ENCODE data around the gene AKR1B1. TPM values are rescaled to one million over a fixed set of nuclear protein-coding genes. Genes with fewer than 3 reads are reported as not detected.
A peak's percentile ranks its signal among the peaks of the same experiment; 100 is the strongest.

Gene AKR1B1
- total RNA-seq: 10 to 100 TPM; 30.5 to 75.0 TPM

- Histone ChIP-seq H3K27ac (peak within 1 kb of the TSS; percentile 75 to 81), H3K36me3 (no peaks in the 10 kb centered on the region), H3K27me3 (replicated peaks; ENCODE audit: insufficient read depth) (no peaks in the 10 kb centered on the region), H3K9me3 (no peaks in the 10 kb centered on the region), H3K4me1 (replicated peaks) (no peaks in the 10 kb centered on the region), H3K4me3 (peak within 1 kb of the TSS; percentile 57 to 83)
- DNase-seq (ENCODE audit: low spot score): peak; percentile 70
- intact Hi-C loops (cut with DNase I): no loop called here
- TF ChIP-seq POLR2A (IDR thresholded peaks at IDR 0.05) (peak; percentile 32), POLR2AphosphoS5 (IDR thresholded peaks at IDR 0.05) (peak; percentile 66)
- TF ChIP-seq, protein P1, sequence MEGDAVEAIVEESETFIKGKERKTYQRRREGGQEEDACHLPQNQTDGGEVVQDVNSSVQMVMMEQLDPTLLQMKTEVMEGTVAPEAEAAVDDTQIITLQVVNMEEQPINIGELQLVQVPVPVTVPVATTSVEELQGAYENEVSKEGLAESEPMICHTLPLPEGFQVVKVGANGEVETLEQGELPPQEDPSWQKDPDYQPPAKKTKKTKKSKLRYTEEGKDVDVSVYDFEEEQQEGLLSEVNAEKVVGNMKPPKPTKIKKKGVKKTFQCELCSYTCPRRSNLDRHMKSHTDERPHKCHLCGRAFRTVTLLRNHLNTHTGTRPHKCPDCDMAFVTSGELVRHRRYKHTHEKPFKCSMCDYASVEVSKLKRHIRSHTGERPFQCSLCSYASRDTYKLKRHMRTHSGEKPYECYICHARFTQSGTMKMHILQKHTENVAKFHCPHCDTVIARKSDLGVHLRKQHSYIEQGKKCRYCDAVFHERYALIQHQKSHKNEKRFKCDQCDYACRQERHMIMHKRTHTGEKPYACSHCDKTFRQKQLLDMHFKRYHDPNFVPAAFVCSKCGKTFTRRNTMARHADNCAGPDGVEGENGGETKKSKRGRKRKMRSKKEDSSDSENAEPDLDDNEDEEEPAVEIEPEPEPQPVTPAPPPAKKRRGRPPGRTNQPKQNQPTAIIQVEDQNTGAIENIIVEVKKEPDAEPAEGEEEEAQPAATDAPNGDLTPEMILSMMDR (IDR thresholded peaks at IDR 0.05): peak in 2 of 4 experiments; percentile 37 to 50
- WGBS: 3% methylated on average over 38 of the region's 61 CpGs
These were observed at the start of gene AKR1B1 for GRCh38 chr7:134458806-134459698. Gene AKR1B1 (minus strand): TSS chr7:134459100. CDS start chr7:134459062, 38 bp downstream.

GRCh38 chr7:134505856-134506255, 47.0 kb upstream of the AKR1B1 start:
- no peak overlapping the region for H3K4me3 ChIP-seq
- H3K27me3 ChIP-seq (replicated peaks; ENCODE audit: insufficient read depth): no peaks in the 10 kb centered on the region
- no peaks in the 10 kb centered on the region for H3K9me3 ChIP-seq
- no peaks in the 10 kb centered on the region for H3K4me1 ChIP-seq (replicated peaks)
- DNase-seq (ENCODE audit: low spot score): no peak
- WGBS: 83% methylated on average over 4 of the region's 4 CpGs
- intact Hi-C loops (cut with DNase I): no loop called here
- H3K36me3 ChIP-seq: no peaks in the 10 kb centered on the region
- no peak overlapping the region for H3K27ac ChIP-seq
- no peak for TF ChIP-seq POLR2A (IDR thresholded peaks at IDR 0.05)
- TF ChIP-seq POLR2AphosphoS5 (IDR thresholded peaks at IDR 0.05): no peak
- TF ChIP-seq, protein P1 (IDR thresholded peaks at IDR 0.05): no peak

DNA sequence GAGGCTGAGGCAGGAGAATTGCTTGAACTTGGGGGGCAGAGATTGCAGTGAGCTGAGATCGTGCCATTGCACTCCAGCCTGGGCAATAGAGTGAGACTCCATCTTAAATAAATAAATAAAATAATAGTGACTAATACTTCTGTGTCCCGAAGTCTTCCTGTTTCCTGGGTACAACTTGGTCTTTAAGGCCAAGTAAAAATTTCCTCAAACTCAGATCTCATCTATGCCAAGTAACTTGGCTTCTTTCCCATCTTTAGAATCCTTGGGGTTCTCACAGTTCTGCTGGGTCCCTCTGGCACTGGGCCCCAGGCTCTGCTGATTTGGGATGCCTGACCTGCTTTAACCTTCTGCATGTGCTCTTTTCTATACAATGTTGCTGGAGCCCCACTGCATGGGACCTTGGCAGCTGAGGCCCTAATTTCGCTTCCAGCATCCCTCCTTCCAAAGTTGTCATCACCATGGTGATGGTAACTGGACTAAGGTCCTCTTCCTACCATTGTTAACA, 45.8 kb upstream of the AKR1B1 start:
- intact Hi-C loops (cut with DNase I): no loop called here
- 71% methylated on average over 3 of the region's 3 CpGs for WGBS
- Histone ChIP-seq H3K4me3 (no peak overlapping the region), H3K36me3 (no peaks in the 10 kb centered on the region), H3K9me3 (no peaks in the 10 kb centered on the region), H3K27me3 (replicated peaks; ENCODE audit: insufficient read depth) (no peaks in the 10 kb centered on the region), H3K27ac (no peak overlapping the region), H3K4me1 (replicated peaks) (no peaks in the 10 kb centered on the region)
- no peak for DNase-seq (ENCODE audit: low spot score)
- TF ChIP-seq POLR2AphosphoS5 (IDR thresholded peaks at IDR 0.05) (no peak), POLR2A (IDR thresholded peaks at IDR 0.05) (no peak)
- TF ChIP-seq, protein P1 (IDR thresholded peaks at IDR 0.05): no peak

GRCh38 chr7:134502463-134503371, 43.8 kb upstream of the AKR1B1 start:
- H3K36me3 ChIP-seq: no peaks in the 10 kb centered on the region
- H3K4me3 ChIP-seq: no peak overlapping the region
- H3K9me3 ChIP-seq: no peaks in the 10 kb centered on the region
- no peak for TF ChIP-seq POLR2AphosphoS5 (IDR thresholded peaks at IDR 0.05)
- TF ChIP-seq POLR2A (IDR thresholded peaks at IDR 0.05): no peak
- TF ChIP-seq, protein P1 (IDR thresholded peaks at IDR 0.05): no peak
- no peak overlapping the region for H3K27ac ChIP-seq
- intact Hi-C loops (cut with DNase I): no loop called here
- WGBS: 67% methylated on average over 3 of the region's 3 CpGs
- no peaks in the 10 kb centered on the region for H3K27me3 ChIP-seq (replicated peaks; ENCODE audit: insufficient read depth)
- H3K4me1 ChIP-seq (replicated peaks): no peaks in the 10 kb centered on the region
- no peak for DNase-seq (ENCODE audit: low spot score)

Data from prostate gland (tissue), 2 donors.